Muscle of back (tissue), 11 donors: Measurements from ENCODE around the gene GP1BA. TPM values are rescaled to one million over a fixed set of nuclear protein-coding genes. Genes with fewer than 3 reads are reported as not detected.

Experiments used
- DNase-seq, 3 donors: peaks; one replicate each; pipeline versions ENCODE4 v3.0.0 to v3.0.0-alpha.2; 2013
- polyA plus RNA-seq, 10 donors: library from polyadenylated mRNA; unstranded; fragments of 120-200 nt; gene quantifications; one replicate each; pipeline ENCODE4 v1.2.1, GENCODE V29; 2013; ENCODE audit not compliant: insufficient read length in 10 of 10

The GP1BA gene
- polyA plus RNA-seq, 10 donors, result 0.58 to 1.7 (median 0.81) TPM

GRCh38 chr17:4949321-4950074 lies 17.4 kb downstream of the GP1BA start:
- DNase-seq, result peak; percentile 55 to 84 (median 73)

- DNase-seq, result peak in 2 of 3 donors; percentile 48 to 79
These were observed 18.1 kb downstream of the GP1BA start for GRCh38 chr17:4950075-4950745.

- DNase-seq, result peak in 2 of 3 donors; percentile 46 to 51
These were observed 18.7 kb downstream of the GP1BA start, which contains the start of gene ENO3 for GRCh38 chr17:4950746-4951204. Gene ENO3 (plus strand): TSS chr17:4951119. CDS start chr17:4951830, 711 bp downstream.

GRCh38 chr17:4951486-4951885 lies 19.4 kb downstream of the GP1BA start:
- peak in 1 of 3 donors; percentile 58 for DNase-seq

- DNase-seq, result peak in 2 of 3 donors; percentile 37 to 58
These were observed 21.4 kb downstream of the GP1BA start for GRCh38 chr17:4953451-4953961.

- no peak for DNase-seq
These were observed 23.0 kb downstream of the GP1BA start for GRCh38 chr17:4955091-4955490.

GRCh38 chr17:4956493-4957061 lies 24.5 kb downstream of the GP1BA start:
- DNase-seq, result no peak

- DNase-seq, result no peak
These were observed 26.0 kb downstream of the GP1BA start for GRCh38 chr17:4958102-4958501.

- no peak for DNase-seq
These were observed 27.3 kb downstream of the GP1BA start for GRCh38 chr17:4959261-4959965.

GRCh38 chr17:4960279-4960922 lies 28.3 kb downstream of the GP1BA start:
- DNase-seq, result no peak

- DNase-seq, result no peak
These were observed 33.4 kb downstream of the GP1BA start for GRCh38 chr17:4965311-4965986.

GRCh38 chr17:4966844-4967538 lies 34.9 kb downstream of the GP1BA start:
- peak; percentile 98 to 100 (median 100) for DNase-seq

- peak; percentile 97 to 100 (median 99) for DNase-seq
These were observed 35.7 kb downstream of the GP1BA start, which contains the start of gene SPAG7 for GRCh38 chr17:4967539-4968485. Gene SPAG7 (minus strand): TSS chr17:4967817. CDS start chr17:4967804, 13 bp downstream.

- DNase-seq, result peak in 1 of 3 donors; percentile 60
These were observed 36.5 kb downstream of the GP1BA start for GRCh38 chr17:4968486-4969046.

- peak in 2 of 3 donors; percentile 44 to 88 for DNase-seq
These were observed 37.0 kb downstream of the GP1BA start for GRCh38 chr17:4969047-4969550.

- no peak for DNase-seq
These were observed 37.6 kb downstream of the GP1BA start for GRCh38 chr17:4969551-4970173.

- DNase-seq, result no peak
These were observed 38.2 kb downstream of the GP1BA start for GRCh38 chr17:4970273-4970672.
